Measurements from ENCODE around the gene REXO1.

REXO1 gene

GRCh38 chr19:1863638-1864479 lies 15.6 kb upstream of the REXO1 start (continued):
- TF ChIP-seq EGR2 (tag by site-specific recombination; IDR thresholded peaks at IDR 0.05; ENCODE audit: low read depth) (0 out of 2 replicates have a peak, but pooled peaks have one; percentile 22), SCRT2 (tag by site-specific recombination; IDR thresholded peaks at IDR 0.05) (no peak), GLIS2 (tag by site-specific recombination; IDR thresholded peaks at IDR 0.05) (peak; percentile 71), ZBTB8A (tag by site-specific recombination; IDR thresholded peaks at IDR 0.05) (peak; percentile 89), ZNF654 (tag by site-specific recombination; IDR thresholded peaks at IDR 0.05; ENCODE audit: low read depth) (no peak), INSM2 (tag by site-specific recombination; IDR thresholded peaks at IDR 0.05) (0 out of 2 replicates have a peak, but pooled peaks have one; percentile 22), ZNF544 (tag by site-specific recombination; IDR thresholded peaks at IDR 0.05) (no peak), ZNF621 (tag by site-specific recombination; IDR thresholded peaks at IDR 0.05) (no peak), PRDM10 (tag by site-specific recombination; IDR thresholded peaks at IDR 0.05) (no peak), ZNF677 (tag by site-specific recombination; IDR thresholded peaks at IDR 0.05) (no peak), ZNF148 (tag by site-specific recombination; IDR thresholded peaks at IDR 0.05; ENCODE audit: borderline replicate concordance) (no peak), ZNF292 (tag by site-specific recombination; IDR thresholded peaks at IDR 0.05; ENCODE audit: borderline replicate concordance, low read depth) (no peak), ZFP3 (tag by site-specific recombination; IDR thresholded peaks at IDR 0.05; ENCODE audit: low read depth) (no peak), ZNF701 (tag by site-specific recombination; IDR thresholded peaks at IDR 0.05) (no peak), ZNF146 (tag by site-specific recombination; IDR thresholded peaks at IDR 0.05) (no peak), GLIS1 (tag by site-specific recombination; IDR thresholded peaks at IDR 0.05) (peak; percentile 32; the same call in 1 of the 2 replicates), ZFP69B (tag by site-specific recombination; IDR thresholded peaks at IDR 0.05) (peak; percentile 45; the same call in 1 of the 2 replicates), BCL11B (tag by site-specific recombination; IDR thresholded peaks at IDR 0.05; ENCODE audit: low read depth) (peak; percentile 54; the same call in 1 of the 2 replicates), ZBTB20 (tag by site-specific recombination; IDR thresholded peaks at IDR 0.05) (peak; percentile 87), ZNF449 (tag by site-specific recombination; IDR thresholded peaks at IDR 0.05) (no peak), ZNF776 (tag by site-specific recombination; IDR thresholded peaks at IDR 0.05; ENCODE audit: borderline replicate concordance) (no peak), GFI1B (tag by site-specific recombination; IDR thresholded peaks at IDR 0.05) (no peak), SP3 (tag by site-specific recombination; IDR thresholded peaks at IDR 0.05) (peak; percentile 86), ZNF174 (tag by site-specific recombination; IDR thresholded peaks at IDR 0.05) (no peak), SP7 (tag by site-specific recombination; IDR thresholded peaks at IDR 0.05) (peak; percentile 80), ZNF398 (tag by site-specific recombination; IDR thresholded peaks at IDR 0.05) (peak; percentile 86), SP2 (tag by site-specific recombination; IDR thresholded peaks at IDR 0.05) (peak; percentile 76), ZNF416 (tag by site-specific recombination; IDR thresholded peaks at IDR 0.05) (no peak)

All from HEK293 (cell line).